Measurements from ENCODE around the gene KRT7. TPM values are rescaled to one million over a fixed set of nuclear protein-coding genes. Genes with fewer than 3 reads are reported as not detected.
"Not testable (repeated sequence)": the region's sequence is repeated elsewhere in the genome, so short reads cannot be mapped to it uniquely, and the experiment has no call there.

Gene KRT7
- polyA plus RNA-seq, 4 donors, result 44.7 to 121 (median 73.1) TPM

DNA sequence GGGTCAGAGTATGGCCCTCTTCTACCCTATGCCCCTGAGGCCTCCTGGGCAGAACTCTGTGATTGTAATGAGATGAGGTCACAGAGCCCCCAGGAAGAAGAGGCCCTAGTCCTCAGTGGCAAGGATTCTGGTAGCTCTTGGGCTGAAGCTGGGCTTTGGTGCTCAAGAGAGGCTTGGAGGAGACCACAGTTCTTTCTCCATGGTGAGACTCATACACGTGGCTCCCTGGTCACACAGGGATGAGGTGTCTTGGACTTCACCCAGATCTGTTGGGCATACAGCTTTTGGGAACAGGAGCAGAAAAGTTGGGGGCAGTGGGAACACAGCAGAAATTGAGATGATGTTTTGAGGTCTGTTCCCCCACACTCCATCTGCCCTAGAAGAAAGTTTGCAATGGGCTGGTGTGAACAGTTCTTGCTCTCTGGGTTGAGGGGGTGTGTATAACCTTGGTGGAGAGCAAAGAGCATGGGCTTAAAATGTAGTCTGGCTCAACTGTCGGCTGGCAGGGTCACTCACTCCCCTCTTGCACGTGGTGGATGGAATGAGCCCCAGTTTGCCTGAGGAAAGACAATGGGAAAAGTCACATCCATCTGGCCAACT lies 41.6 kb downstream of the KRT7 start, which contains the start of gene KRT86:
Gene KRT86, plus strand, starts transcription at position 125 of the 600 bp plus-strand sequence. CDS start 27,272 bp downstream, outside the sequence.
- DNase-seq (ENCODE audit: low read depth in 4 of 4, low spot score in 3 of 4), result no peak

DNA sequence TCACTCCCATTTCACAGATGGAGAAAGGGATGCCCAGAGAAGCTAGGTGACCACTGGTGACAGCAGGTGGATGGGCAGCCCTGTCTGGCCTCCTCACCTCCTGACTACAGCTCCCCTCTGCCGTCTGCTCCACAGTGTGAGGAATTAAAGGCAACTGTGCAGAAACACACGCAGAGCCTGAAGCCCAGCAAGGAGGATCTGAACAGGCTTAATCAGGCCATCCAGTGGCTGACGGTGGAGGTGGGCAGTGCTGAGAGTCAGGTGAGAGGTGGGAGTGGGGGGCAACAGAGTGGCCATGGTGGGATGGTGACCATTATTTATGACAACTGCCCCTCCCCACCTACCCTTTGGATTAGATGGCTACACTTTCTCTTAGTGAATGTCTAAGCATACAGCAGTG lies 42.6 kb downstream of the KRT7 start:
- no peak for DNase-seq (ENCODE audit: low read depth in 4 of 4, low spot score in 3 of 4)

GRCh38 chr12:52277486-52278245 lies 44.6 kb downstream of the KRT7 start:
- no peak for DNase-seq (ENCODE audit: low read depth in 4 of 4, low spot score in 3 of 4)

- peak in 2 of 4 donors; percentile 57 to 74 for DNase-seq (ENCODE audit: low read depth in 4 of 4, low spot score in 3 of 4)
These were observed 45.8 kb downstream of the KRT7 start for GRCh38 chr12:52278575-52279421.

- no peak for DNase-seq (ENCODE audit: low read depth in 4 of 4, low spot score in 3 of 4)
These were observed 46.6 kb downstream of the KRT7 start for GRCh38 chr12:52279422-52280318.

DNA sequence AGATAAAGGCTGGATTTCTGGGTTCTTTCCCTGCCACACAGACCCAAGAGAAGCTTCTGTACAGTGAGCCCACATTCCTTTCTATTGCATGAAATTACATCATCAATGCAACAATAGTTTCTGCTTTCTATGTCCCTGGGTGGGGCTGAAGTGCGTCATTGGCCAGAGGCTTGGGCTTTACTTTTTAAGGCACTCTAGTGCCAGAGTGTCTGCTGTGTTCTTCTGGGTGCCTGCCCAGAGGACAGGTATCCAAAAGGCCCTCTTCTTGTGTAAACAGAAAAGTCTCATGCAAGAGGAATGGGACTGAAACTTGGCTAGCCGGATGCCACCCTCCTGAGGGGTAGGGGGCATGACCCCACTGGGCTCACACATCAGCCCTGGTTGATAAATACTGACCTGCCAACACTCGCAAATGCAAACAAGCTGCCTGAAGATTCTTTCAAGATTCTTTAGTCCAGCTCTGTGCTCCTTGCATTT lies 47.3 kb downstream of the KRT7 start:
- DNase-seq (ENCODE audit: low read depth in 4 of 4, low spot score in 3 of 4), result no peak

- no peak for DNase-seq (ENCODE audit: low read depth in 4 of 4, low spot score in 3 of 4)
These were observed 47.9 kb downstream of the KRT7 start for GRCh38 chr12:52280796-52281560.

- no peak for DNase-seq (ENCODE audit: low read depth in 4 of 4, low spot score in 3 of 4)
These were observed 51.6 kb downstream of the KRT7 start for GRCh38 chr12:52284562-52285171.

GRCh38 chr12:52285172-52285745 lies 52.2 kb downstream of the KRT7 start:
- DNase-seq (ENCODE audit: low read depth in 4 of 4, low spot score in 3 of 4), result no peak

DNA sequence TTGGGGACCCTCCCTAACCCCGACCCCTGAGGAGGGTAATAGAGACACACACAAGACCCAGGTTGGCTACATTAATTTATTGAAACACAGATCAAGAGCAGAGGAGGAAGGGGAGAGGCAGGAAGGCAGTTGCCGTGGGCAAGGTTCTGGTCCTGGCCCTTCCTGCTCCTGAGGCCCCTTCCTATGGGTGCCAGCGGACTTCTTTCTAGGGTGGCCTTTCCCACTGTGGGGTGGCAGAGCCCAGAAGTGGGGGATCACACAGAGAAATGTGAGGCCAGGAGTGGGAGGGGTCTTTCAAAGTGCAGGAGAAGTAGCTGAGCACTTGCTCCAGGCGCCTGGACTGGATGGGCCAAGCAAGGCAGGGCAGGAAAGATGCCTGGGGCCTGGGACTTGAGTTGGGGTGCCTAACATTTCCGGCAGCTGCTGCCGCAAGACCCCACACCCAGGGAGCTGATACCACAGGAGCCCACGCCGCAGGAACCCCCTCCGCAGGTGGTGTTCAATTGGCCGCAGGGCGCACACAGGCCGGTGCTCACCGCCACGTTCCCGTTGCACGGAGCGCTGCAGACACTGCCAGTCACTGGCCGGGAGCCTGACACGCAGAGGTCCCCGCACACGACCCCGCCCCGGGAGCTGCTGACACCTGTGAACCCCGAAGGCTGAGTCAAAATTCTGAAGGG lies 52.9 kb downstream of the KRT7 start:
- DNase-seq (ENCODE audit: low read depth in 4 of 4, low spot score in 3 of 4), result no peak

DNA sequence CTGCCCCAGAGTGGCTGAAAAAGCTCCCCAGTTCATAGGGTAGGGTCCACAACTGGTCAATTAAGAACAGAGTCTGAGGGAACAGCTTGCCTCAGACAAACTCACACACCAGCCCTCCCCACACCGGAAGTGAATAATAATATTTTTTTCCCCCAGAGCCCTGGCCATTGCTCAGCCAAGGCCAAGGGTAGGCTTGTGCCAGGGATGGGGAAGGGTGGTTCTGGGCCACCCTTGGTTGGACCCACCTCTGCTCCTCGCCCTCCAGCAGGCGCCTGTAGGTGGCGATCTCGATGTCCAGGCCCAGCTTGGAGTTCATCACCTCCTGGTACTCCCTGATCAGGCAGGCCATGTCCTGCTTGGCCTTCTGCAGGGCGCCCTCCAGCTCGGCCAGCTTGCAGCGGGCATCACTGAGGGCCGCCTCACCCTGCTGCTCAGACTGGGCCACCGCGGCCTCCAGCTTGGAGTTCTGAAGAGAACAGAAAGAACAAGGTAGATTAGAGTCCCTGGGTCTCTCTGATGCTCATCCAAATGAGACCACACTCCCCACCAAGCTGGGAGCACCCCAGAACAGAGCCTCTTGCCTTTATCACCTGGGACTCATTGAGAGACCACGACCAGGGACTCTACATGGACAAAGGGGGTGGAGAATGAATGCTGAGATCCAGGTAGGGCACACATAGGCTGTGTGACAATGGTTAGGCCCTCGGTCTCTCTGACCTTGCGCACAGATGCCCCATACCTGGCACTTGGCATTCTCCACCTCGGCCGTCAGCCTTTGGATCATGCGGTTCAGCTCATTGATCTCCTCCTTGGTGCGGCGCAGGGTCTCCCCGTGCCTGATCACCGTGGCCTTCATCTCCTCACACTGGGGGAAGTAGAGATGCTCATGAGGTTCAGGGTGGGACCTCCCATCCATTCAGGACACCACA lies 54.1 kb downstream of the KRT7 start:
- not testable (repeated sequence) for DNase-seq (ENCODE audit: low read depth in 4 of 4, low spot score in 3 of 4)

- not testable (repeated sequence) for DNase-seq (ENCODE audit: low read depth in 4 of 4, low spot score in 3 of 4)
These were observed 55.1 kb downstream of the KRT7 start for GRCh38 chr12:52287816-52288805.

- DNase-seq (ENCODE audit: low read depth in 4 of 4, low spot score in 3 of 4), result not testable (repeated sequence)
These were observed 57.6 kb downstream of the KRT7 start for GRCh38 chr12:52290483-52291134.

DNA sequence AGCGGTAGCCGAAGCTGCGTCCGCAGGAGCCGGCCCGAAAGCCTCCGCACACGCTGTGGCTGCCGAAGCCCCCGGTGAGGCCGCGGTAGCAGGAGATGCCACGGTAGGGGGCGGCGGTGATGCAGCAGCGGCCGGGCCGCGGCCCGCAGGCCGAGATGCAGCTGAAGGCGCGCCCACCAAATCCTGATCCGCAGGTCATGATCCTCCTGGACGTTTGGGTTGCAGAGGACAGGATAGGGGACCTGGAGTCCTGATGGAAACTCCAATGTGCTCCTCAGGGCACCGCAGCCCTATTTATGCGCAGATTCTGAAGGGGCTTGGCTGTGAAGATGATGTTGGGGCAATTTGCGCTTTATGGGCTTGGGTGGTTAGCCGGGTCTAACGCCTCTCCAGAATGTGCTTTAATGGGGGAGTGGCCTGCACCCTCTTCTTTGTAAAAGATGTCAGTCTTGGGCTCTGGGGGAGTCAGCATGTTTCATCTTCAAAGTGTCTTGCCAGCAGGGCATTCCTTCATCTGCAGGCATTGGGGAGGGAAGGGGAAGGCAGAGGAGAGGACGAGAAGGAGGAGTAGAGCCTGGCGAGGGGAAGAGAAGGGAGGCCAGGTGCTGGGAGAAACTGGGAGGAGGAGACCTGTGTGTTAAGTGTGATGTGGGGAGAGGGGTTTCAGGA lies 58.4 kb downstream of the KRT7 start, which contains the start of gene KRT81:
Gene KRT81, minus strand, starts transcription at position 268 of the 669 bp plus-strand sequence. Its CDS starts 69 bp downstream, at position 199.
- DNase-seq (ENCODE audit: low read depth in 4 of 4, low spot score in 3 of 4), result no peak
